GM12891 (cell line): Measurements from ENCODE around the gene CCAR1.
A peak's percentile ranks its signal among the peaks of the same experiment; 100 is the strongest.
"Not testable (repeated sequence)": the region's sequence is repeated elsewhere in the genome, so short reads cannot be mapped to it uniquely, and the experiment has no call there.

Experiments used
- DNase-seq: peaks from one replicate; pipeline ENCODE4 v3.0.0; 2011; ENCODE audit warnings: low spot score; ENCODE audit not compliant: insufficient read length
- FAIRE-seq: peaks from 2 replicates; lab custom pipeline; 2011; peaks lifted over from hg19 to GRCh38; lab: Jason Lieb, UNC
- PAX5 ChIP-seq: IDR thresholded peaks from 2 replicates; pipeline ENCODE4 v1.6.1; 2011; ENCODE audit warnings: low read length, moderate library complexity, mild to moderate bottlenecking; ENCODE audit not compliant: insufficient read depth, severe bottlenecking
- POLR2A ChIP-seq: IDR thresholded peaks from 2 replicates; pipeline ENCODE4 v1.6.1; 2011; ENCODE audit warnings: low read depth, low read length, control low read depth
- POLR2AphosphoS5 ChIP-seq: IDR thresholded peaks from 2 replicates; pipeline ENCODE4 v1.6.1; 2011; ENCODE audit warnings: low read depth, low read length, control low read depth
- POU2F2 ChIP-seq: IDR thresholded peaks from 2 replicates; pipeline ENCODE4 v1.6.1; 2011; ENCODE audit warnings: low read depth, mild to moderate bottlenecking, control low read depth, low read length, moderate library complexity
- SPI1 ChIP-seq: IDR thresholded peaks from 2 replicates; pipeline ENCODE4 v1.6.1; 2011; ENCODE audit warnings: low read depth, low read length, control low read depth
- TAF1 ChIP-seq: IDR thresholded peaks from 2 replicates; pipeline ENCODE4 v1.6.1; 2011; ENCODE audit warnings: low read depth, low read length, control low read depth

The CCAR1 gene

DNA sequence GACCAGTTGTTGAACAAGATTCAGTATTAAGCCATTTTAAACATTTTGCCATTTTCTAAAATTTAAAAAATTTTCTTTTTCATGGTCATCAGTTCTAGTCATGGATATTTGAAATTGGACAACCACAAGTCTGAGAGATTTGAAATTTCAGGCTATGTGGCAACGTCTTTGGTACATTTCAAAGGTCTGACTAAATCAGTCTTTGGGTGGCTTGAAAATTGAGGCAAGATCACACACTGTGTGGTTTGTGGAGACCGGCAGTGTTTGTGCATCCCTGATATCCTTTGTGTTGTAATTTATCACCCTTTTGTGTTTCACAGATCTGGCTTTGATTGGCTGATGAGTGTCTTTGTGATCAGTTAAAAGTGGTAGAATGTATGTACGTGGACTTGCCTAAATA is 35.7 kb downstream of the CCAR1 start:
- FAIRE-seq = no peak
- no peak for DNase-seq
- no peak for TF ChIP-seq POLR2A
- TF ChIP-seq POU2F2 = no peak
- TF ChIP-seq POLR2AphosphoS5 = no peak
- no peak for TF ChIP-seq TAF1
- no peak for TF ChIP-seq SPI1
- no peak for TF ChIP-seq PAX5

DNA sequence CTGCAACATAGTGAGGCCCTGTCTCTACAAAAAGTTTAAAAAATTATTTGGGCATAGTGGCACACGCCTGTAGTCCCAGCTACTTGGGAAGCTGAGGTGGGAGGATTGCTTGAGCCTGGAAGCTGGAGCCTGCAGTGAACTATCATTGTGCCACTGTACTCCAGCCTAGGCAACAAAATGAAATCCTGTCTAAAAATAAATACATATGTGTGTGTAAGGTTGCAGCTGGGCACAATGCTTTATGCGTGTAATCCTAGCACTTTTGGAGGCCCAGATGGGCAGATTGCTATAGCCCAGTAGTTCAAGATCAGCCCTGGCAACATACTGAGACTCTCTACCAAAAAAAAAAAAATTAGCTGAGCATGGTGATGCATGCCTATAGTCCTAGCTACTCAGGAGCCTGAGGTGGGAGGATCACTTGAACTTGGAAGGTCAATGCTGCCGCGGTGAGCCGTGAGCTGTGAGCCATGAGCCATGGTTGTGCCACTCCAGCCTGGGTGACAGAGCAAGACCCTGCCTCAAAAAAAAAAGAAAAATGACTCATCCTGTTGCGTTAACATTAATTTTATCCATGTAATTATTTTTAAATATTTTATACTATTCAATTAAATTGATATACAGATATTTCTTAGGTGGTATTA is 38.3 kb downstream of the CCAR1 start:
- FAIRE-seq = no peak
- TF ChIP-seq TAF1 = no peak
- TF ChIP-seq PAX5 = no peak
- no peak for TF ChIP-seq SPI1
- no peak for TF ChIP-seq POLR2A
- TF ChIP-seq POU2F2 = no peak
- TF ChIP-seq POLR2AphosphoS5 = no peak
- no peak for DNase-seq

DNA sequence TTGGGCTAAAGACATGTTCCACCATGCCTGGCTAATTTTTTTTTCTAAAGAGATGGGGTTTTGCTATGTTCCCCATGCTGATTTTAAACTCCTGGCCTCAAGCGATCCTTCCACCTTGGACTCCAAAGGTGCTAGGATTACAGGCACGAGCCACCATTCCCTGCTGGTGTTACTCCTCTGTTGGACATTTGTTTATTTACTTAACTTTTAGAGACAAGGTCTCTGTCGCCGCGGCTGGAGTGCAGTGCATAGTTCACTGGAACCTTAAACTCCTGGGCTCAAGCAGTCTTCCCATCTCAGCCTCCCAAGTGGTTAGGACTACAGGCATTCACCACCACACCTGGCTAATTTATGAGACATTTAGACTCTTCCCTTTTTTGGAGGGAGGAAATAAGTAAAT is 38.9 kb downstream of the CCAR1 start:
- FAIRE-seq = no peak
- no peak for TF ChIP-seq PAX5
- no peak for TF ChIP-seq POLR2A
- TF ChIP-seq POU2F2 = no peak
- no peak for TF ChIP-seq TAF1
- TF ChIP-seq SPI1 = no peak
- TF ChIP-seq POLR2AphosphoS5 = no peak

DNA sequence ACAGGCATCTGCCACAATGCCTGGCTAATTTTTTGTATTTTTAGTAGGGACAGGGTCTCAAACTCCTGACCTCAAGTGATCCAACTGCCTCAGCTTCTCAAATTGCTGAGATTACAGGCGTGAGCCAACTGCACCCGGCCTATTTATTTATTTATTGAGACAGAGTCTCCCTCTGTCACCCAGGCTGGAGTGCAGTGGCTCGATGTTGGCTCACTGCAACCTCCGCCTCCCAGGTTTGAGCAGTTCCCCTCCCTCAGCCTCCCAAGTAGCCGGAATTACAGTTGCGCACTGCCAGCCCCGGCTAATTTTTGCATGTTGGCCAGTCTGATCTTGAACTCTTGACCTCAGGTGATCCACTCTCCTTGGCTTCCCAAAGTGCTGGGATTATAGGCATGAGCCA is 46.4 kb downstream of the CCAR1 start:
- FAIRE-seq, DNase-seq: not testable (repeated sequence)

More for the DNA sequence above, 38.9 kb downstream of the CCAR1 start:
- DNase-seq = no peak

DNA sequence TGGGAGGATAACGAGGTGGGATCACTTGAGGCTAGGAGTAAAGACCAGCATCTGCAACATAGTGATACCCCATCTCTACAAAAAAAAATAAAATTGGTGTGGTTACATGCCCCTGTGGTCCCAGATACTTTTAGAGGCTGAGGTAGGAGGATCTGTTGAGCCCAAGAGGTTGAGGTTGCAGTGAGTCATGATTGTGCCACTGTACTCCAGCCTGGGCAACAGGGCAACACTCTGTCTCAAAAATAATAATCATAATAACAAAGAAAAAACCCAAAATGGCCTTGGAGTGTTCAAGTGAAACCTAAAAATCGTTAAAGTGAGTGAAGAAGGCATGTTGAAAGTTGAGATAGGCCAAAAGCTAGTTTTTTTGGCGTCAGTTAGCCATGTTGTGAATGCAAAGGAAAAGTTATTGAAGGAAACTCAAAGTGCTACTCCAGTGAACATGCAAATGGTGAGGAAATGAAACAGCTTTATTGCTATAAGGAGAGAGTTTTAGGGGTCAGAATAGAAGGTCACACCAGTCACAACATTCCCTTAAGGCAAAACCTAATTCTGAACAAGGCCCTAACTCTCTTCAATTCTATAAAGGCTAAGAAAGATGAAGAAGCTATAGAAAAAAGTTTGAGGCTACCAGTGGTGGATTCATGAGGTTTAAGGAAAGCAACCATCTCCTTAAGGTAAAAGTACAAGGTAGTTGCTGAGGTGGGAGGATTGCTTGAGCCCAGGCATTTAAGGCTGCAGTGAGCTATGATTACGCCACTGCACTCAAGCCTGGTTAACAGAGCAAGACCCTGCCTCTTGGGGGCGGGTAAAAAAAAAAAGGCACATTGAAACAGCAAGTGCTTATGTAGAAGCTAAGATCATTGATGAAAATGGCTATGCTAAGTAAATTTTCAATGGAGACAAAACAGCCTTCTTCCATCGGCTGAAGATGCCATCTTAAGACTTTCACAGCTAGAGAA is 60.9 kb downstream of the CCAR1 start:
- TF ChIP-seq TAF1 (no peak), SPI1 (peak; percentile 60), PAX5 (no peak), POLR2AphosphoS5 (no peak), POLR2A (no peak), POU2F2 (no peak)
- FAIRE-seq (no peak), DNase-seq (no peak)

DNA sequence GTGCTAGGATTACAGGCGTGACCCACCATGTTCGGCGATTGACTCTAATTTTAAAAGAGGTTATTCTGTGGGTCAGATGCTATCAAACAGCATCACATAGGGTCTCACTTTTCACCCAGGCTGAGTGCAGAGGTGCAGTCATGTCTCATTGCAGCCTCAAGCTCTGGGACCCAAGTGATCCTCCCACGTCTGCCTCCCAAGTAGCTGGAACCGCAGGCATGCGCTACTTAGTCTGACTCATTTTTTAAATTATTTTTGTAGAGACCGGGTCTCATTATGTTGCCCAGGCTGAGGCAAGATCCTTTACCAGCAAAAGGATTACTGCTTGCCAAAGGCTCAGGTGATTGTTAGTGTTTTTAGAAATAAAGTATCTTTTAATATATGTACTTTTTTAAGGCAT is 63.4 kb downstream of the CCAR1 start:
- no peak for DNase-seq
- no peak for TF ChIP-seq POU2F2
- no peak for TF ChIP-seq SPI1
- FAIRE-seq = no peak

DNA sequence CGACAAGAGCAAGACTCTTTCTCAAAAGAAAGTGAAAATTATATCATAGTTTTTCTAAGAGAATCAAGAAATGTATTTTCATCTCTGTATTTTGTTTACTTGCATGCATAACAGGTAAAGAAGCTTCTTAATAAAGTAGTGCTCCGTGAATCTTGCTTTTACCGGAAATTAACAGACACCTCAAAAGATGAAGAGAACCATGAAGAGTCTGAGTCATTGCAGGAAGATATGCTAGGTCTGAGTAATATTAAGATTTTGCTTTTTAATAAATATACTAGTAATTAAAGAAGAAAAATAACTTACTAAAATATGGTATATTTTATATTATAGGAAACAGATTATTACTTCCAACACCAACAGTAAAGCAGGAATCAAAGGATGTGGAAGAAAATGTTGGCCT is 66.8 kb downstream of the CCAR1 start:
- DNase-seq (no peak), FAIRE-seq (no peak)
- TF ChIP-seq PAX5 (no peak), POLR2AphosphoS5 (no peak), SPI1 (no peak), POU2F2 (no peak)

DNA sequence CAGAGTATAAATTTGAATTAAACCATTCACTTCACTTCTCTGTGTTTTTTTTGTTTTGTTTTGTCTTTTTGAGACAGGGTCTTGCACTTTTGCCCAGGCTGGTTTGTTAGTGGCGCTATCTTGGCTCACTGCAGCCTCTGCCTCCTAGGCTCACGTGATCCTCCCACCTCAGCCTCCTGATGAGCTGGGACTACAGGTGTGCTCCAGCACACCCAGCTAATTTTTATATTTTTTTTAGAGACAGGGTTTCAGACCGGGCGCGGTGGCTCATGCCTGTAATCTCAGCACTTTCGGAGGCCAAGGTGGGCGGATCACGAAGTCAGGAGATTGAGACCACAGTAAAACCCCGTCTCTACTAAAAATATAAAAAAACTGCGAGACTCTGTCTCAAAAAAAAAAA is 69.4 kb downstream of the CCAR1 start:
- TF ChIP-seq SPI1 (no peak), POLR2A (no peak), POU2F2 (no peak), POLR2AphosphoS5 (no peak), TAF1 (no peak), PAX5 (no peak)
- DNase-seq = no peak
- FAIRE-seq = no peak

DNA sequence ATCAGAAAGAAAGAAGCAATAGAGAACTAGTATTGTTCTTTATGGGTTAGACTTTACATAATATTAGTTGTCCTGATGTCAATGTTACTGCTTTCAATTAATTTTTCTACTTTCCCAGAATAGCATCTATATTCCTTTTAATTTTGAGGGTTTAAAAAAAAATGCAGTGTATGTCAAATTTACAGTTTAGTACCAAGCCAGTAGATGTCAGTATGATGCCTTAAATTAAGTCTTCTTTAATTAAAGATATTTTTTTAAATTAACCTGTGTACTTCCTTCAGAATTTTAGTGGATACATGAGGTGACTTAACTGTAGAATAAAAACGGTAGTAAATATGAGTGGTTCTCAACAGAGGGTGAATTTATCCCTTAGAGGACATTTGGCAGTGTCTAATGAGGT is 71.1 kb downstream of the CCAR1 start:
- TF ChIP-seq SPI1 (no peak), POU2F2 (no peak), PAX5 (no peak), TAF1 (no peak), POLR2AphosphoS5 (no peak), POLR2A (no peak)
- FAIRE-seq (no peak), DNase-seq (no peak)

DNA sequence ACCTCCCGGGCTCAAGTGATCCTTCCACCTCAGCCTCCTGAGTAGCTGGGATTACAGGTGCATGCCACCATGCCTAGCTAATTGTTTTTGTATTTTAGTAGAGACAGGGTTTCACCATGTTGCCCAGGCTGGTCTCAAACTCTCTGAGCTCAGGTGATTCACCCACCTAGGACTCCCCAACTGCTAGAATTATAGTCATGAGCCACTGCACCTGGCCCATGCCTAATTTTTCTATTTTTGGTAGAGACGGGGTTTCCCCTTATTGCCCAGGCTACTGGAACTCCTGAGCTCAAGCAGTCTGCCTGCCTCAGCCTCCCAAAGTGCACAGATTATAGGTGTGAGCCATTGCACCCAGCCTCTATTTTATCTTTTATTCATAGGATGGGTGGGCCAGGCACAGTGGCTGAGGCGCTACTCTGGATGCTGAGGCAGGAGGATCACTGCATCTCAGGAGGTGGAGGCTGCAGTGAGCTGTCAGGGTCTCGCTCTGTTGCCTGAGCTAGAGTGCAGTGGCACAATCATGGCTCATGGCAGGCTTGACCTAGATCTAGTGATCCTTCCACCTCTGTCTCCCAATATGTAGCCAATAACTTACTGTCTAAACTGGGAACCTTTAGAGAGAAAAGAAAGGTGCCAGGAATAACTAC is 75.0 kb downstream of the CCAR1 start:
- TF ChIP-seq POLR2AphosphoS5 (no peak), POLR2A (no peak), TAF1 (no peak), POU2F2 (no peak), PAX5 (no peak), SPI1 (no peak)
- FAIRE-seq (no peak), DNase-seq (no peak)
